K562 (cell line): ENCODE results near the gene RNF115. TPM values are rescaled to one million over a fixed set of nuclear protein-coding genes. Genes with fewer than 3 reads are reported as not detected.

ENCODE experiments used
- ATAC-seq: fragments of 200-7000 bp; cut with Tn5 transposase; 3 replicates; pipeline ENCODE4 v1.9.1; 2020; ENCODE audit warnings: moderate library complexity
- BruUV-seq: library from RNA; stranded (reverse); fragments of 400-500 nt; replicated peaks from 2 replicates; lab custom pipeline; 2021; lab: Mats Ljungman, UMichigan
- CTCF ChIA-PET: fragments of 300-600 bp; formaldehyde crosslinking; extraction: SDS; loops from one replicate; lab custom pipeline; 2021; ENCODE audit warnings: low intra/inter-chr PET ratio; lab: Yijun Ruan, JAX
- POLR2A ChIA-PET: fragments of 300-600, 350-650 bp; sonication (Branson Sonifier 250); formaldehyde crosslinking; extraction: SDS; loops from one replicate; lab custom pipeline; 2021; ENCODE audit warnings: antibody characterized with exemption, inconsistent platforms; lab: Yijun Ruan, JAX
- DNase-seq, 4 experiments: peaks; one replicate each; pipeline versions ENCODE4 v3.0.0 to v3.0.0-alpha.2; 2011 to 2018; ENCODE audit warnings: low spot score in 3 of 4, mixed read lengths in 3 of 4; ENCODE audit errors: extremely low read depth in 1 of 4
- FAIRE-seq: peaks from 2 replicates; lab custom pipeline; 2011; peaks lifted over from hg19 to GRCh38; lab: Jason Lieb, UNC
- H2AFZ ChIP-seq: 2 replicates; pipeline ENCODE4 v1.6.0; 2011; ENCODE audit warnings: low read depth, low read length, control low read depth, inconsistent platforms
- H3K27ac ChIP-seq: fragments of 200-600 bp; 3 replicates; pipeline ENCODE4 v1.8.0; 2011; ENCODE audit warnings: low read depth, mild to moderate bottlenecking, control low read depth, inconsistent platforms, low read length, moderate library complexity, mixed read lengths; ENCODE audit errors: extremely low read depth
- H3K27me3 ChIP-seq, 2 experiments: fragments of 300-600 bp in 1 of 2; 2 replicates in 1 of 2; 3 replicates in 1 of 2; pipeline versions ENCODE4 v1.6.0 to v1.8.0; 2011; ENCODE audit warnings: inconsistent platforms in 2 of 2, low read length in 2 of 2, mild to moderate bottlenecking in 1 of 2, mixed read lengths in 1 of 2, moderate library complexity in 1 of 2; ENCODE audit not compliant: control insufficient read depth in 2 of 2, insufficient read depth in 2 of 2
- H3K36me3 ChIP-seq: fragments of 300-600 bp; 3 replicates; pipeline ENCODE4 v1.8.0; 2011; ENCODE audit warnings: mild to moderate bottlenecking, low read length, inconsistent platforms; ENCODE audit not compliant: control insufficient read depth, insufficient read depth
- H3K4me1 ChIP-seq, 2 experiments: fragments of 200-600 bp in 1 of 2; replicated peaks in 1 of 2; 2 replicates in 1 of 2; 3 replicates in 1 of 2; pipeline versions ENCODE4 v1.5.1 to v1.8.0; 2011; ENCODE audit warnings: inconsistent platforms in 2 of 2, low read length in 2 of 2, mild to moderate bottlenecking in 1 of 2, mixed read lengths in 1 of 2, moderate library complexity in 1 of 2; ENCODE audit not compliant: control insufficient read depth in 2 of 2, insufficient read depth in 2 of 2
- H3K4me2 ChIP-seq: 2 replicates; pipeline ENCODE4 v1.6.1; 2011; ENCODE audit warnings: low read length, control low read depth, inconsistent platforms, mixed read lengths; ENCODE audit not compliant: insufficient read depth
- H3K4me3 ChIP-seq: fragments of 200-600 bp; sonication (generic), shearing (Covaris generic); 2 replicates; pipeline ENCODE4 v1.5.1; 2016; ENCODE audit warnings: control low read depth, inconsistent platforms
- H3K79me2 ChIP-seq: fragments of 200-600 bp; 3 replicates; pipeline ENCODE4 v1.8.0; 2011; ENCODE audit warnings: low read length, inconsistent platforms; ENCODE audit not compliant: control insufficient read depth, insufficient read depth
- H3K9ac ChIP-seq, 2 experiments: 2 replicates each; pipeline versions ENCODE4 v1.6.0 to v1.6.1; 2011; ENCODE audit warnings: low read depth in 2 of 2, low read length in 2 of 2, control low read depth in 1 of 2, inconsistent platforms in 1 of 2, mild to moderate bottlenecking in 1 of 2, mixed read lengths in 1 of 2; ENCODE audit not compliant: insufficient read depth in 1 of 2
- H3K9me1 ChIP-seq: one replicate; pipeline ENCODE4 v1.6.0; 2011; ENCODE audit warnings: inconsistent platforms, mild to moderate bottlenecking, low read length, moderate library complexity; ENCODE audit not compliant: control insufficient read depth, insufficient read depth
- H3K9me3 ChIP-seq: replicated peaks from 2 replicates; pipeline ENCODE4 v1.5.1; 2011; ENCODE audit warnings: low read depth, low read length, inconsistent platforms; ENCODE audit not compliant: control insufficient read depth, insufficient read depth
- H4K20me1 ChIP-seq: replicated peaks from 2 replicates; pipeline ENCODE4 v1.6.1; 2011; ENCODE audit warnings: low read length, inconsistent platforms, mixed read lengths; ENCODE audit not compliant: control insufficient read depth, insufficient read depth
- ATF7 ChIP-seq: fragments of 450-650 bp; IDR thresholded peaks from 2 replicates; pipeline ENCODE4 v1.7.1; 2014; ENCODE audit warnings: mild to moderate bottlenecking, moderate library complexity
- FOXP1 ChIP-seq: sonication (generic); formaldehyde crosslinking; IDR thresholded peaks from 2 replicates; pipeline ENCODE4 v1.8.0; 2022; ENCODE audit warnings: mild to moderate bottlenecking, missing genetic modification reagents
- LARP7 ChIP-seq: fragments of 450-650 bp; IDR thresholded peaks from 2 replicates; pipeline ENCODE4 v1.6.1; 2016
- PCBP1 ChIP-seq: fragments of 200-400 bp; formaldehyde crosslinking; IDR thresholded peaks from 2 replicates; pipeline ENCODE4 v1.6.1; 2018; ENCODE audit warnings: mild to moderate bottlenecking, low read depth, low read length; ENCODE audit not compliant: poor library complexity, severe bottlenecking
- RB1 ChIP-seq: fragments of 450-650 bp; IDR thresholded peaks from 2 replicates; pipeline ENCODE4 v1.6.1; 2017; ENCODE audit warnings: low read depth, mild to moderate bottlenecking
- TRIM24 ChIP-seq, 2 experiments: fragments of 450-650 bp; IDR thresholded peaks; 2 replicates each; pipeline ENCODE4 v1.6.1; 2016
- ZNF140 ChIP-seq: fragments of 250-450 bp; sonication (Bioruptor Pico); IDR thresholded peaks from 2 replicates; pipeline ENCODE4 v1.8.0; 2021; ENCODE audit warnings: moderate library complexity, mild to moderate bottlenecking, inconsistent platforms
- WGBS: fragments of 100-300 bp; shearing (Covaris generic); methylation state at CpG from one replicate; pipeline ENCODE4 v1.1.6; 2016; ENCODE audit warnings: low coverage, mixed read lengths; ENCODE audit not compliant: insufficient coverage; ENCODE audit errors: missing lambda C conversion rate; 5-methylcytosine and 5-hydroxymethylcytosine counted together
- in situ Hi-C: fragments of 300-500 bp; cut with MboI; formaldehyde crosslinking; loops from 4 replicates; pipeline ENCODE4 v1.15.0; 2018; ENCODE audit warnings: inconsistent platforms, mixed read lengths
- intact Hi-C: fragments of 100-400 bp; cut with micrococcal nuclease; formaldehyde crosslinking; loops from 2 replicates; pipeline ENCODE4 v1.14.2; 2022
- polyA plus RNA-seq, 8 experiments: library from polyadenylated mRNA; depleted of rRNA in 4 of 8; stranded (reverse) in 5 of 8; unstranded in 3 of 8; fragments of >200 nt; fragmentation: Nextera tagmentation in 2 of 8; fragmentation: Illumina TruSeq in 1 of 8; extraction: Ambion mirVana in 2 of 8; extraction: Trizol in 1 of 8; gene quantifications; 2 replicates each; pipeline versions ENCODE4 v1.2.1 to v1.2.3, GENCODE V29; 2011 to 2014; ENCODE audit warnings: inconsistent platforms in 1 of 8, missing spikeins in 1 of 8
- total RNA-seq, 7 experiments: library from RNA; depleted of rRNA in 6 of 7; stranded (reverse); fragments of >200 nt in 6 of 7; fragmentation: Illumina TruSeq in 2 of 7; extraction: Trizol in 2 of 7; gene quantifications; 2 replicates each; pipeline versions ENCODE4 v1.2.1 to v1.2.3, GENCODE V29; 2011 to 2021; ENCODE audit warnings: low replicate concordance in 1 of 7
- TF ChIP-seq, protein P1 (sequence below), 2 experiments: fragments of 450-650 bp; formaldehyde crosslinking in 1 of 2; IDR thresholded peaks; 2 replicates each; pipeline versions ENCODE4 v1.4.0 to v1.6.1; 2014 to 2020; ENCODE audit warnings: mild to moderate bottlenecking in 2 of 2, borderline replicate concordance in 1 of 2, low read depth in 1 of 2
- TF ChIP-seq, protein P2 (sequence below): fragments of 450-650 bp; formaldehyde crosslinking; conservative IDR thresholded peaks from 2 replicates; pipeline ENCODE4 v1.4.0; 2022; ENCODE audit warnings: mild to moderate bottlenecking, missing genetic modification characterization
- TF ChIP-seq, protein P3 (sequence below): fragments of 250-450 bp; sonication (Bioruptor Pico); IDR thresholded peaks from 2 replicates; pipeline ENCODE4 v1.5.0; 2020; ENCODE audit warnings: mild to moderate bottlenecking

RNF115 gene
- total and polyA plus RNA-seq, 9 of the 15 experiments (the other 6 are each of a cell fraction or from before 2014, with no cell fraction given): 1.9 to 14.3 (median 9.5) TPM

DNA sequence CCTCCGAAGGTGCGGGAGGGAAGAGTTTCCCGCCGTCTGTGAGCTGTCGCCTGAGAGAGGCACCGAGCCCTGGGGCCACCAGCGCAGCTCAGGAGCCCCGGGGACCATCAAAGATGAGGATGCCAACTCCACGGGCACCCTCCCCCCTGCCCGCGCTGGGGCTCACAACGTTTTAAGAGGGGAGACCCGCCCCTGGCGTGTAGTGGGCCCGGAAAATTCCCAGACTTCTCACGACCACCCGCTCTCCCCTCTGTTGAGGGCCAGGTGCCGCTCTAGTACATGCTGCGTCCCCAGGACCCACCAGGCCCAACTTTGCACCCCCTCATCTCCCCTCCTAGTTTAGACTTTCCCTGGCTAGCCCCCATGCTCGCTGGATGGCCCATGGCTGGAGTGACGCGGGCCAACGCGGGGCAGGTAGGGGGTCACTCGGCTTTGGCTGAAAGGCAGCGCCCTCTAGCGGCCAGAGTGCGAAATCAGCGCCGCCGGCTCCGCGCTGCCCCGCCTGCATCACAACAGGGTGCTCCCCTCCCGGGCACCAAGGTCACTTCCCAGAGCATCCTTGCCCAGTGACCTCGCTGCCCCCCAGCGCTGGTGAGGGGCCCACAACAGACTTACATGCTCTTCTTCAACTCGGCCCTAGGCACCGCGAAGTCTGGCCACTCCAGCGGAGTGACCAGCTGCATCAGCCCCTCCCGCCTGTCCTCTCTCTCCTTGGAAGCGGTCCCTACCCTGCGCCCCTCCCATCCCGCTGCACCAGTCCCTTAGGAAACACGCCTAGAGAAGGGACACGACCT lies 102.8 kb downstream of the RNF115 start:
- Histone ChIP-seq H3K9ac (peak overlapping the region in 1 of 2 experiments; percentile 45; a peak in 1 of 4 replicates), H2AFZ (peak overlapping the region; percentile 67), H3K9me1 (no peaks in the 10 kb centered on the region), H3K4me1 (peaks cover 4 to 9% of the 10 kb centered on the region in 2 experiments; a peak in 3 of 5 replicates), H3K27me3 (0 out of 5 replicates have a peak, but pooled peaks cover 0 to 6% of the 10 kb centered on the region in 2 experiments), H4K20me1 (no peaks in the 10 kb centered on the region), H3K4me2 (peak overlapping the region; percentile 64), H3K9me3 (no peaks in the 10 kb centered on the region), H3K27ac (no peak overlapping the region), H3K36me3 (no peaks in the 10 kb centered on the region), H3K79me2 (no peaks in the 10 kb centered on the region), H3K4me3 (no peak overlapping the region)
- FAIRE-seq: no peak
- ChIA-PET CTCF (no interaction called here), POLR2A (interaction anchor here (0.7 to 1.2 kb wide), 4 partner anchors 9 to 13 kb away, joined by 3 to 4 read pairs (median 3); no protein-coding TSS in a partner anchor)
- in situ Hi-C loops (no loop called here), intact Hi-C loops (loop anchor here (5.0 to 10.0 kb wide), 2 partner anchors 124 to 294 kb away; no protein-coding TSS in a partner anchor)
- DNase-seq: peak; percentile 74 to 86 (median 78)
- ATAC-seq: peak; percentile 99
- no TSS peak for BruUV-seq
- 8% methylated on average over 43 of the region's 47 CpGs for whole genome bisulfite sequencing
- TF ChIP-seq PCBP1 (peak; percentile 62), ZNF140 (CRISPR knock-in tag) (no peak), ATF7 (no peak), FOXP1 (CRISPR knock-in tag) (0 out of 2 replicates have a peak, but pooled peaks have one; percentile 27), LARP7 (no peak), TRIM24 (IDR thresholded peaks at IDR 0.05) (no peak), RB1 (peak; percentile 79)
- TF ChIP-seq, protein P1, sequence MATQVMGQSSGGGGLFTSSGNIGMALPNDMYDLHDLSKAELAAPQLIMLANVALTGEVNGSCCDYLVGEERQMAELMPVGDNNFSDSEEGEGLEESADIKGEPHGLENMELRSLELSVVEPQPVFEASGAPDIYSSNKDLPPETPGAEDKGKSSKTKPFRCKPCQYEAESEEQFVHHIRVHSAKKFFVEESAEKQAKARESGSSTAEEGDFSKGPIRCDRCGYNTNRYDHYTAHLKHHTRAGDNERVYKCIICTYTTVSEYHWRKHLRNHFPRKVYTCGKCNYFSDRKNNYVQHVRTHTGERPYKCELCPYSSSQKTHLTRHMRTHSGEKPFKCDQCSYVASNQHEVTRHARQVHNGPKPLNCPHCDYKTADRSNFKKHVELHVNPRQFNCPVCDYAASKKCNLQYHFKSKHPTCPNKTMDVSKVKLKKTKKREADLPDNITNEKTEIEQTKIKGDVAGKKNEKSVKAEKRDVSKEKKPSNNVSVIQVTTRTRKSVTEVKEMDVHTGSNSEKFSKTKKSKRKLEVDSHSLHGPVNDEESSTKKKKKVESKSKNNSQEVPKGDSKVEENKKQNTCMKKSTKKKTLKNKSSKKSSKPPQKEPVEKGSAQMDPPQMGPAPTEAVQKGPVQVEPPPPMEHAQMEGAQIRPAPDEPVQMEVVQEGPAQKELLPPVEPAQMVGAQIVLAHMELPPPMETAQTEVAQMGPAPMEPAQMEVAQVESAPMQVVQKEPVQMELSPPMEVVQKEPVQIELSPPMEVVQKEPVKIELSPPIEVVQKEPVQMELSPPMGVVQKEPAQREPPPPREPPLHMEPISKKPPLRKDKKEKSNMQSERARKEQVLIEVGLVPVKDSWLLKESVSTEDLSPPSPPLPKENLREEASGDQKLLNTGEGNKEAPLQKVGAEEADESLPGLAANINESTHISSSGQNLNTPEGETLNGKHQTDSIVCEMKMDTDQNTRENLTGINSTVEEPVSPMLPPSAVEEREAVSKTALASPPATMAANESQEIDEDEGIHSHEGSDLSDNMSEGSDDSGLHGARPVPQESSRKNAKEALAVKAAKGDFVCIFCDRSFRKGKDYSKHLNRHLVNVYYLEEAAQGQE (IDR thresholded peaks at IDR 0.05; ENCODE audit: borderline replicate concordance): peak; percentile 73
- TF ChIP-seq, protein P1 (CRISPR knock-in tag; IDR thresholded peaks at IDR 0.05; ENCODE audit: low read depth): no peak
- TF ChIP-seq, protein P2, sequence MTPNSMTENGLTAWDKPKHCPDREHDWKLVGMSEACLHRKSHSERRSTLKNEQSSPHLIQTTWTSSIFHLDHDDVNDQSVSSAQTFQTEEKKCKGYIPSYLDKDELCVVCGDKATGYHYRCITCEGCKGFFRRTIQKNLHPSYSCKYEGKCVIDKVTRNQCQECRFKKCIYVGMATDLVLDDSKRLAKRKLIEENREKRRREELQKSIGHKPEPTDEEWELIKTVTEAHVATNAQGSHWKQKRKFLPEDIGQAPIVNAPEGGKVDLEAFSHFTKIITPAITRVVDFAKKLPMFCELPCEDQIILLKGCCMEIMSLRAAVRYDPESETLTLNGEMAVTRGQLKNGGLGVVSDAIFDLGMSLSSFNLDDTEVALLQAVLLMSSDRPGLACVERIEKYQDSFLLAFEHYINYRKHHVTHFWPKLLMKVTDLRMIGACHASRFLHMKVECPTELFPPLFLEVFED: no peak
- TF ChIP-seq, protein P3, sequence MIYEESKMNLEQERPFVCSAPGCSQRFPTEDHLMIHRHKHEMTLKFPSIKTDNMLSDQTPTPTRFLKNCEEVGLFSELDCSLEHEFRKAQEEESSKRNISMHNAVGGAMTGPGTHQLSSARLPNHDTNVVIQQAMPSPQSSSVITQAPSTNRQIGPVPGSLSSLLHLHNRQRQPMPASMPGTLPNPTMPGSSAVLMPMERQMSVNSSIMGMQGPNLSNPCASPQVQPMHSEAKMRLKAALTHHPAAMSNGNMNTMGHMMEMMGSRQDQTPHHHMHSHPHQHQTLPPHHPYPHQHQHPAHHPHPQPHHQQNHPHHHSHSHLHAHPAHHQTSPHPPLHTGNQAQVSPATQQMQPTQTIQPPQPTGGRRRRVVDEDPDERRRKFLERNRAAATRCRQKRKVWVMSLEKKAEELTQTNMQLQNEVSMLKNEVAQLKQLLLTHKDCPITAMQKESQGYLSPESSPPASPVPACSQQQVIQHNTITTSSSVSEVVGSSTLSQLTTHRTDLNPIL (CRISPR knock-in tag): no peak
